Erythroblast (primary cell): ENCODE data around the gene CRHBP.
"Not testable (repeated sequence)": the region's sequence is repeated elsewhere in the genome, so short reads cannot be mapped to it uniquely, and the experiment has no call there.

Source experiments
- GATA1 ChIP-seq: IDR thresholded peaks from 2 replicates; pipeline ENCODE4 v1.6.1; 2011; ENCODE audit warnings: low read depth, mild to moderate bottlenecking, control low read depth, low read length, moderate library complexity
- POLR2A ChIP-seq: IDR thresholded peaks from 2 replicates; pipeline ENCODE4 v1.6.1; 2011; ENCODE audit warnings: mild to moderate bottlenecking, low read length

GRCh38 chr5:76998251-76998650, 45.4 kb downstream of the CRHBP start:
- not testable (repeated sequence) for TF ChIP-seq POLR2A, GATA1
